ENCODE measurements around the gene UNCX. TPM values are rescaled to one million over a fixed set of nuclear protein-coding genes. Genes with fewer than 3 reads are reported as not detected.

Gene UNCX
- total and polyA plus RNA-seq, 9 of the 15 experiments (the other 6 are each of a cell fraction or from before 2014, with no cell fraction given), result not detected

DNA sequence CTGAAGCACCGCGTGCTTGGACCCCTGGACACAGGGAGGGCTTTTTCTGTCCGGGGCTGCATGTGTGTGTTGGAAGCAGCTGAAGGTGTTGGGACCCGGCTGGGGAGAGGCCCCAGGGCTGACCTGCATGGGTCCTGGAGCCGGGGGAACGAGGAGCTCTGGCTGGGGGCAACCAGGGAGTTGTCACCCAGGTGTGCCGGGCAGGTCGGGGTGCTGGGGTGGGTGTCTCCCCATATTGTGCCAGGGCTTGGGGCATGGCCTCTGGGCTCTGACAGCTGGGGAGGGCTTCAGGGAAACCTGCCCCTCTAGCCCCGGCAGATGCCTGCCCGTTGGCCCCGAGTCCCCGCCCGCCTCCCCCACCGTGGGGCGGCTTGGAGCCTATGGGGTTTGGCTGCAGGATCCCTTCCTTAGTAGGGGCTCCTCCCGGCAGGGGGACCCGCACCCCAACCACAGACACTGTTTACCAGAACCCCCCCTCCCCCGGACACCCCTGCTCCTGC is 42.3 kb downstream of the UNCX start:
- FAIRE-seq, result no peak
- Histone ChIP-seq H3K4me1 (replicated peaks in 1 of 2; ENCODE audit: control insufficient read depth in 2 of 2, insufficient read depth in 2 of 2, low read length in 2 of 2) (peaks cover 0 to 16% of the 10 kb centered on the region in 2 experiments; a peak in 2 of 5 replicates), H2AFZ (ENCODE audit: low read depth, low read length) (no peak overlapping the region), H3K9ac (ENCODE audit: insufficient read depth in 1 of 2, low read depth in 2 of 2, low read length in 2 of 2) (no peak overlapping the region), H3K27me3 (ENCODE audit: control insufficient read depth in 2 of 2, insufficient read depth in 2 of 2, low read length in 2 of 2) (peaks cover 6 to 48% of the 10 kb centered on the region in 2 experiments; a peak in 3 of 5 replicates), H3K4me3 (no peak overlapping the region), H3K79me2 (ENCODE audit: control insufficient read depth, insufficient read depth, low read length) (no peaks in the 10 kb centered on the region), H3K9me1 (ENCODE audit: control insufficient read depth, insufficient read depth, low read length) (no peaks in the 10 kb centered on the region), H3K4me2 (ENCODE audit: insufficient read depth, low read length) (no peak overlapping the region), H4K20me1 (replicated peaks; ENCODE audit: control insufficient read depth, insufficient read depth, low read length) (no peaks in the 10 kb centered on the region; the same call in 1 of the 2 replicates), H3K36me3 (ENCODE audit: control insufficient read depth, insufficient read depth, low read length) (no peaks in the 10 kb centered on the region), H3K27ac (ENCODE audit: extremely low read depth, low read depth, low read length) (no peak overlapping the region), H3K9me3 (replicated peaks; ENCODE audit: control insufficient read depth, insufficient read depth, low read depth, low read length) (peaks cover 2% of the 10 kb centered on the region; the same call in 1 of the 2 replicates)
- TF ChIP-seq NUFIP1 (IDR thresholded peaks at IDR 0.05; ENCODE audit: partially characterized antibody), result no peak
- no peak for TF ChIP-seq RBM34 (IDR thresholded peaks at IDR 0.05; ENCODE audit: borderline replicate concordance, insufficient read depth, low read length)
- no peak for TF ChIP-seq TRIM24 (IDR thresholded peaks at IDR 0.05)
- TF ChIP-seq CEBPB (tag; IDR thresholded peaks at IDR 0.05), result no peak
- no peak for TF ChIP-seq MTA3 (IDR thresholded peaks at IDR 0.05; ENCODE audit: borderline replicate concordance)
- no peak for TF ChIP-seq MCM5 (IDR thresholded peaks at IDR 0.05; ENCODE audit: low read depth)
- no peak for TF ChIP-seq IFI16 (CRISPR knock-in tag; IDR thresholded peaks at IDR 0.05)
- TF ChIP-seq, protein P1, sequence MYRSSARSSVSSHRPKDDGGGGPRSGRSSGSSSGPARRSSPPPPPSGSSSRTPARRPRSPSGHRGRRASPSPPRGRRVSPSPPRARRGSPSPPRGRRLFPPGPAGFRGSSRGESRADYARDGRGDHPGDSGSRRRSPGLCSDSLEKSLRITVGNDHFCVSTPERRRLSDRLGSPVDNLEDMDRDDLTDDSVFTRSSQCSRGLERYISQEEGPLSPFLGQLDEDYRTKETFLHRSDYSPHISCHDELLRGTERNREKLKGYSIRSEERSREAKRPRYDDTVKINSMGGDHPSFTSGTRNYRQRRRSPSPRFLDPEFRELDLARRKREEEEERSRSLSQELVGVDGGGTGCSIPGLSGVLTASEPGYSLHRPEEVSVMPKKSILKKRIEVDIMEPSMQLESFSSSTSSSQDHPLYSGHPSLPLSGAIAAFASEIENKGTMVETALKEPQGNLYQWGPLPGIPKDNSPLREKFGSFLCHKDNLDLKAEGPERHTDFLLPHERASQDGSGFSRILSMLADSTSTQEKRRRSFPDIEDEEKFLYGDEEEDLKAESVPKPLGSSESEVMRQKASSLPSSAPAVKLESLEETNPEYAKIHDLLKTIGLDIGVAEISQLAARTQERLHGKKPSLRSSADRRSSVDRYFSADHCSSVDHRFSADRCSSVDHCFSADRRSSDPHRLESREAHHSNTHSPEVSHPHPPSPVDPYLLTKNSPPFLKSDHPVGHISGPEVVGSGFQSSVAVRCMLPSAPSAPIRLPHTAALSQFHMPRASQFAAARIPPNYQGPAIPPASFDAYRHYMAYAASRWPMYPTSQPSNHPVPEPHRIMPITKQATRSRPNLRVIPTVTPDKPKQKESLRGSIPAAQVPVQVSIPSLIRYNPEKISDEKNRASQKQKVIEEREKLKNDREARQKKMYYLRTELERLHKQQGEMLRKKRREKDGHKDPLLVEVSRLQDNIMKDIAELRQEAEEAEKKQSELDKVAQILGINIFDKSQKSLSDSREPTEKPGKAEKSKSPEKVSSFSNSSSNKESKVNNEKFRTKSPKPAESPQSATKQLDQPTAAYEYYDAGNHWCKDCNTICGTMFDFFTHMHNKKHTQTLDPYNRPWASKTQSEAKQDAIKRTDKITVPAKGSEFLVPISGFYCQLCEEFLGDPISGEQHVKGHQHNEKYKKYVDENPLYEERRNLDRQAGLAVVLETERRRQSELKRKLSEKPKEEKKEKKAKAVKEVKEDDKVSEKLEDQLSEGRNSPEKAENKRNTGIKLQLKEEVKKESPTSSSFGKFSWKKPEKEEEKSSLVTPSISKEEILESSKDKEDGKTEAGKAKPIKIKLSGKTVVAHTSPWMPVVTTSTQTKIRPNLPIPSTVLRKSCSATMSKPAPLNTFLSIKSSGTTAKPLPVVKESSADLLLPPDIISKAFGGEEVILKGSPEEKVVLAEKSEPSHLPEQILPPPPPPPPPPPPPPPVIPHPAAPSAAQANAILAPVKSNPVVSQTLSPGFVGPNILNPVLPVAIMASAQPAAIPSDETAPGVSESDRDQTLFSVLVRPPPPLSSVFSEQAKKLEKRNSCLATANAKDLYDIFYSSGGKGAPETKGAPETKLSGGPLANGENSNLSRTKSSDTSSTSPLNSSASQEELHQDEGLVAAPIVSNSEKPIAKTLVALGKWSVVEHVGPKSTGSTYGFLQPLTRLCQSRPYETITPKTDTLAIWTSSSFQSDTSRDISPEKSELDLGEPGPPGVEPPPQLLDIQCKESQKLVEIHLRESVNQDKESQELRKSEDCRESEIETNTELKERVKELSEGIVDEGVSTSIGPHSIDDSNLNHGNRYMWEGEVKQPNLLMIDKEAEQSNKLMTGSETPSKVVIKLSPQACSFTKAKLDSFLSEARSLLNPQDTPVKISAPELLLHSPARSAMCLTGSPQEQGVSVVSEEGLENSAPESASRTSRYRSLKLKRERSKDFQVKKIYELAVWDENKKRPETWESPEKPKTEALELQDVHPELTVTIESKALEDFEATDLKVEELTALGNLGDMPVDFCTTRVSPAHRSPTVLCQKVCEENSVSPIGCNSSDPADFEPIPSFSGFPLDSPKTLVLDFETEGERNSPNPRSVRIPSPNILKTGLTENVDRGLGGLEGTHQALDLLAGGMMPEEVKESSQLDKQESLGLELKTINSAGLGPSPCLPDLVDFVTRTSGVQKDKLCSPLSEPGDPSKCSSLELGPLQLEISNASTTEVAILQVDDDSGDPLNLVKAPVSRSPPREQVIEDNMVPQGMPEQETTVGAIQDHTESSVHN (IDR thresholded peaks at IDR 0.05; ENCODE audit: borderline replicate concordance in 1 of 2, low read depth in 1 of 2), result no peak
- no peak for TF ChIP-seq ZNF717 (CRISPR knock-in tag; IDR thresholded peaks at IDR 0.05)
- TF ChIP-seq ZNF239 (CRISPR knock-in tag; IDR thresholded peaks at IDR 0.05), result no peak
- no peak for TF ChIP-seq PTRF (tag; IDR thresholded peaks at IDR 0.05)
- no peak for TF ChIP-seq SIRT6 (IDR thresholded peaks at IDR 0.05; ENCODE audit: low read depth, low read length)
- no peak for TF ChIP-seq ERF (CRISPR knock-in tag; IDR thresholded peaks at IDR 0.05)
- TF ChIP-seq ZNF668 (CRISPR knock-in tag; IDR thresholded peaks at IDR 0.05), result no peak
- no peak for TF ChIP-seq SMC3 (conservative IDR thresholded peaks at IDR 0.05; ENCODE audit: insufficient read depth, low read depth, low read length)
- 12% methylated on average over 12 of the region's 18 CpGs for WGBS (ENCODE audit: insufficient coverage, low coverage, missing lambda C conversion rate)
- intact Hi-C loops (cut with micrococcal nuclease) (no loop called here), in situ Hi-C loops (cut with MboI) (no loop called here)
- DNase-seq (ENCODE audit: extremely low read depth in 1 of 4, low spot score in 3 of 4), result no peak
- ATAC-seq, result no peak
- ChIA-PET CTCF (ENCODE audit: low intra/inter-chr PET ratio) (no interaction called here), POLR2A (no interaction called here)
- BruUV-seq (replicated peaks), result no TSS peak
